WTC11 (cell line): Measurements from ENCODE around the gene NIPAL4. TPM values are rescaled to one million over a fixed set of nuclear protein-coding genes. Genes with fewer than 3 reads are reported as not detected.

Experiments
- ATAC-seq: fragments of 200-7000 bp; cut with Tn5 transposase; 2 replicates; pipeline ENCODE4 v1.10.0; 2021; ENCODE audit warnings: mild to moderate bottlenecking, moderate library complexity
- CTCF ChIA-PET: fragments of 300-600 bp; sonication (Branson Sonifier 250); formaldehyde crosslinking; loops from one replicate; lab custom pipeline; 2021; ENCODE audit warnings: antibody characterized with exemption; lab: Charles Lee
- POLR2A ChIA-PET: fragments of 350-600 bp; sonication (Branson Sonifier 250); formaldehyde crosslinking; loops from one replicate; lab custom pipeline; 2021; ENCODE audit warnings: antibody characterized with exemption; lab: Charles Lee
- DNase-seq: peaks from one replicate; pipeline ENCODE4 v3.0.0; 2021; ENCODE audit warnings: low spot score
- H3K27ac Mint-ChIP-seq: 2 replicates; pipeline ENCODE4 v1.8.0; 2021; ENCODE audit warnings: mixed read lengths
- H3K27me3 Mint-ChIP-seq: 2 replicates; pipeline ENCODE4 v1.8.0; 2021; ENCODE audit warnings: low read depth, mild to moderate bottlenecking, moderate library complexity, mixed read lengths
- H3K36me3 Mint-ChIP-seq: 2 replicates; pipeline ENCODE4 v1.8.0; 2021; ENCODE audit warnings: mixed read lengths
- H3K4me1 Mint-ChIP-seq: 2 replicates; pipeline ENCODE4 v1.8.0; 2022; ENCODE audit warnings: mixed read lengths
- H3K4me3 Mint-ChIP-seq: 2 replicates; pipeline ENCODE4 v1.8.0; 2021; ENCODE audit warnings: mild to moderate bottlenecking, moderate library complexity, mixed read lengths
- H3K9me3 Mint-ChIP-seq: 2 replicates; pipeline ENCODE4 v1.8.0; 2021; ENCODE audit warnings: mixed read lengths
- AR ChIP-seq: fragments of 250-450 bp; sonication (Bioruptor Pico); IDR thresholded peaks from 2 replicates; pipeline ENCODE4 v1.9.0; 2021; ENCODE audit warnings: mild to moderate bottlenecking
- ATF3 ChIP-seq: sonication (generic); formaldehyde crosslinking; conservative IDR thresholded peaks from 2 replicates; pipeline ENCODE4 v1.8.1; 2022; ENCODE audit warnings: mild to moderate bottlenecking, missing genetic modification reagents
- CDX4 ChIP-seq: fragments of 250-450 bp; sonication (Bioruptor Pico); IDR thresholded peaks from 2 replicates; pipeline ENCODE4 v1.9.0; 2021; ENCODE audit warnings: moderate library complexity, mild to moderate bottlenecking, inconsistent platforms, borderline replicate concordance
- CTCF ChIP-seq: fragments of 200-600 bp; IDR thresholded peaks from 2 replicates; pipeline ENCODE4 v1.8.0; 2022; ENCODE audit warnings: antibody characterized with exemption
- E2F4 ChIP-seq: sonication (generic); formaldehyde crosslinking; IDR thresholded peaks from 2 replicates; pipeline ENCODE4 v1.8.1; 2022; ENCODE audit warnings: low read depth, mild to moderate bottlenecking, moderate library complexity, missing genetic modification reagents, borderline replicate concordance
- E2F5 ChIP-seq: sonication (generic); formaldehyde crosslinking; IDR thresholded peaks from 2 replicates; pipeline ENCODE4 v1.8.1; 2022; ENCODE audit warnings: mild to moderate bottlenecking, moderate library complexity, missing genetic modification reagents
- ETV6 ChIP-seq: sonication (generic); formaldehyde crosslinking; IDR thresholded peaks from 2 replicates; pipeline ENCODE4 v1.8.1; 2022; ENCODE audit warnings: mild to moderate bottlenecking, missing genetic modification reagents
- HMGA2 ChIP-seq: fragments of 250-450 bp; sonication (Bioruptor Pico); IDR thresholded peaks from 2 replicates; pipeline ENCODE4 v1.4.0; 2021; ENCODE audit warnings: mild to moderate bottlenecking, moderate library complexity
- IRF2 ChIP-seq: sonication (generic); formaldehyde crosslinking; IDR thresholded peaks from 2 replicates; pipeline ENCODE4 v1.8.0; 2022; ENCODE audit warnings: low read depth, missing genetic modification reagents, borderline replicate concordance
- MAX ChIP-seq: sonication (generic); formaldehyde crosslinking; IDR thresholded peaks from 2 replicates; pipeline ENCODE4 v1.8.0; 2022; ENCODE audit warnings: mild to moderate bottlenecking, missing genetic modification reagents
- MLX ChIP-seq: sonication (generic); formaldehyde crosslinking; IDR thresholded peaks from 2 replicates; pipeline ENCODE4 v1.8.1; 2023; ENCODE audit warnings: mild to moderate bottlenecking, missing genetic modification reagents, moderate library complexity
- PRRX2 ChIP-seq: fragments of 250-450 bp; sonication (Bioruptor Pico); IDR thresholded peaks from 2 replicates; pipeline ENCODE4 v1.8.0; 2021; ENCODE audit warnings: mild to moderate bottlenecking
- RELA ChIP-seq: sonication (generic); formaldehyde crosslinking; IDR thresholded peaks from 2 replicates; pipeline ENCODE4 v1.8.1; 2022; ENCODE audit warnings: missing genetic modification reagents, mild to moderate bottlenecking, borderline replicate concordance
- SP1 ChIP-seq: sonication (generic); formaldehyde crosslinking; conservative IDR thresholded peaks from 2 replicates; pipeline ENCODE4 v1.8.1; 2022; ENCODE audit warnings: missing genetic modification reagents
- ZNF423 ChIP-seq: fragments of 250-450 bp; sonication (Bioruptor Pico); IDR thresholded peaks from 2 replicates; pipeline ENCODE4 v2.1.2; 2022; ENCODE audit warnings: mild to moderate bottlenecking, moderate library complexity
- ZNF425 ChIP-seq: fragments of 250-450 bp; sonication (Bioruptor Pico); conservative IDR thresholded peaks from 2 replicates; pipeline ENCODE4 v1.9.0; 2021; ENCODE audit warnings: mild to moderate bottlenecking
- ZNF671 ChIP-seq: fragments of 250-450 bp; sonication (Bioruptor Pico); IDR thresholded peaks from 2 replicates; pipeline ENCODE4 v1.8.0; 2021; ENCODE audit warnings: mild to moderate bottlenecking
- ZSCAN18 ChIP-seq: fragments of 250-450 bp; sonication (Bioruptor Pico); IDR thresholded peaks from 2 replicates; pipeline ENCODE4 v2.1.2; 2022; ENCODE audit warnings: mild to moderate bottlenecking, moderate library complexity
- total RNA-seq: library from RNA; stranded (reverse); gene quantifications from 3 replicates; pipeline ENCODE4 v1.2.3, GENCODE V29; 2021

NIPAL4 gene
- total RNA-seq, 1 experiment from 2014 or later: not detected

GRCh38 chr5:157494178-157494832, 34.3 kb downstream of the NIPAL4 start (continued):
- TF ChIP-seq E2F4 (CRISPR knock-in tag): no peak
- no peak for TF ChIP-seq ATF3 (CRISPR knock-in tag)
- TF ChIP-seq HMGA2: no peak
- TF ChIP-seq RELA (CRISPR knock-in tag): no peak
- TF ChIP-seq CTCF: no peak
- no peak for TF ChIP-seq CDX4 (CRISPR knock-in tag)

GRCh38 chr5:157496864-157497263, 36.9 kb downstream of the NIPAL4 start:
- Mint-ChIP-seq H3K27me3 (no peaks in the 10 kb centered on the region), H3K4me3 (no peak overlapping the region), H3K4me1 (no peaks in the 10 kb centered on the region), H3K9me3 (no peaks in the 10 kb centered on the region), H3K27ac (no peak overlapping the region), H3K36me3 (no peaks in the 10 kb centered on the region; the same call in 1 of the 2 replicates)
- no peak for ATAC-seq
- no peak for TF ChIP-seq ZNF425 (CRISPR knock-in tag)
- no peak for TF ChIP-seq SP1 (CRISPR knock-in tag)
- no peak for TF ChIP-seq CDX4 (CRISPR knock-in tag)
- TF ChIP-seq ZNF423 (CRISPR knock-in tag): no peak
- no peak for TF ChIP-seq ZNF671
- no peak for TF ChIP-seq ETV6 (CRISPR knock-in tag)
- no peak for TF ChIP-seq E2F5 (CRISPR knock-in tag)
- CTCF ChIA-PET: no interaction called here
- POLR2A ChIA-PET: no interaction called here
- DNase-seq: no peak

GRCh38 chr5:157497875-157498611, 38.0 kb downstream of the NIPAL4 start:
- ChIA-PET CTCF (no interaction called here), POLR2A (no interaction called here)
- no peak for TF ChIP-seq IRF2 (CRISPR knock-in tag)
- TF ChIP-seq AR: no peak
- no peak for TF ChIP-seq MLX
- no peak for TF ChIP-seq MAX (CRISPR knock-in tag)
- TF ChIP-seq PRRX2 (CRISPR knock-in tag): no peak
- no peak for TF ChIP-seq ZSCAN18

More at GRCh38 chr5:157497875-157498611, 38.0 kb downstream of the NIPAL4 start:
- H3K9me3 Mint-ChIP-seq: no peaks in the 10 kb centered on the region
- no peaks in the 10 kb centered on the region for H3K4me1 Mint-ChIP-seq
- H3K27ac Mint-ChIP-seq: no peak overlapping the region
- H3K36me3 Mint-ChIP-seq: no peaks in the 10 kb centered on the region; the same call in 1 of the 2 replicates
- no peak; the same call in 1 of the 2 replicates for ATAC-seq
- H3K27me3 Mint-ChIP-seq: no peaks in the 10 kb centered on the region
- no peak for DNase-seq
- no peak overlapping the region for H3K4me3 Mint-ChIP-seq
